Activated CD8-positive, alpha-beta memory T cell treated with anti-CD3 and anti-CD28 coated beads for 36 hours (primary cell): ENCODE measurements around the gene KBTBD8. TPM values are rescaled to one million over a fixed set of nuclear protein-coding genes. Genes with fewer than 3 reads are reported as not detected.

Experiments used
- CTCF ChIA-PET: fragments of 350-600 bp; sonication (Branson Sonifier 250); formaldehyde crosslinking; loops from one replicate; lab custom pipeline; 2021; ENCODE audit warnings: antibody characterized with exemption; lab: Charles Lee
- POLR2A ChIA-PET: fragments of 350-600 bp; sonication (Branson Sonifier 250); formaldehyde crosslinking; loops from one replicate; lab custom pipeline; 2021; ENCODE audit warnings: antibody characterized with exemption; lab: Charles Lee
- total RNA-seq, 2 experiments: library from RNA; stranded (reverse); gene quantifications; one replicate each; pipeline ENCODE4 v1.2.3, GENCODE V29; 2021

The KBTBD8 gene, protein sequence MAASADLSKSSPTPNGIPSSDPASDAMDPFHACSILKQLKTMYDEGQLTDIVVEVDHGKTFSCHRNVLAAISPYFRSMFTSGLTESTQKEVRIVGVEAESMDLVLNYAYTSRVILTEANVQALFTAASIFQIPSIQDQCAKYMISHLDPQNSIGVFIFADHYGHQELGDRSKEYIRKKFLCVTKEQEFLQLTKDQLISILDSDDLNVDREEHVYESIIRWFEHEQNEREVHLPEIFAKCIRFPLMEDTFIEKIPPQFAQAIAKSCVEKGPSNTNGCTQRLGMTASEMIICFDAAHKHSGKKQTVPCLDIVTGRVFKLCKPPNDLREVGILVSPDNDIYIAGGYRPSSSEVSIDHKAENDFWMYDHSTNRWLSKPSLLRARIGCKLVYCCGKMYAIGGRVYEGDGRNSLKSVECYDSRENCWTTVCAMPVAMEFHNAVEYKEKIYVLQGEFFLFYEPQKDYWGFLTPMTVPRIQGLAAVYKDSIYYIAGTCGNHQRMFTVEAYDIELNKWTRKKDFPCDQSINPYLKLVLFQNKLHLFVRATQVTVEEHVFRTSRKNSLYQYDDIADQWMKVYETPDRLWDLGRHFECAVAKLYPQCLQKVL
- 10 to 100 TPM; 26.4 to 27.4 TPM for total RNA-seq

DNA sequence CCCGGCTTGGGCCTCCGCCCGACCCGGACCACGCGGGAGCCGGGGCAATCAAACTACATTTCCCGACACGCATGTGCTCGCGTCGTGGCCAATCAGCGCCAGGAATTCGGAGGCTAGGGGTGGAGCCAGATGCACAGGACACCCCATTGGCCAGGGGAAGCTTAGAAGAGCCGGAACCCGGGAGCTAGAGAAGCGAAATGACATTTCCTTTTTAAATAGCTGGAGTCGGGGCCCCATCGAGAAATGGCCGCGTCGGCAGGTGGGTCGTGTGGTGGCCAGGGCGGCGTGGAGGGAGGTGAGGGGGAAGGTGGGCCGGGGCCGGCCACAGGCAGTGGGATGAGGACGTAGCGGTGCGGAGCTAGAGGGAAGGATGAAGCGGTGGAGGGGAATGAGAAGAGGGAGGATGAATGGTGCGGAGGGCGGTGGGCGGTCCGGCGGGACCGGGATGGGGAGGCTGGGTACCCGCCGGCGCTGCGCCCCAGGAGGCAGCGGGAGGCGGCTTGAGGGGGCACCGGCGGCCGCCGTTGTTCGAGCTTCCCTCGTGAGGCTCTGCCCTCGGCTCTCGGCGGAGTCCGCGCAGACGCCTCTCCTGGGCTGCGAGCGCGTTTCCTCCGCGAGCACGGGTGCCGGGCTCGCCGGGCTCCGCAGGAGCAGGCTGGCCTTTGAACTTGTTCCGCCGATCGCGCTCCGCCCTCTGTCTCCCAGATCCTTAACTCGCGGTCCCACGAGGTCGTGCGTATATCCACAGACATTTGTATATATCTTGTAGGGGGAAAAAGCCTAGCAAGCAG, at the start of gene KBTBD8:
KBTBD8 (plus strand) TSS at position 195 of the 791 bp plus-strand sequence; CDS start at position 244, 49 bp downstream.
- ChIA-PET CTCF (interaction anchor here (1.2 to 1.7 kb wide), 2 partner anchors 26 to 27 kb away, joined by 3 to 7 read pairs; no protein-coding TSS in a partner anchor), POLR2A (interaction anchor here (0.5 to 1.4 kb wide), 8 partner anchors 9 to 1115 kb away, joined by 3 to 6 read pairs (median 4); no protein-coding TSS in a partner anchor)

DNA sequence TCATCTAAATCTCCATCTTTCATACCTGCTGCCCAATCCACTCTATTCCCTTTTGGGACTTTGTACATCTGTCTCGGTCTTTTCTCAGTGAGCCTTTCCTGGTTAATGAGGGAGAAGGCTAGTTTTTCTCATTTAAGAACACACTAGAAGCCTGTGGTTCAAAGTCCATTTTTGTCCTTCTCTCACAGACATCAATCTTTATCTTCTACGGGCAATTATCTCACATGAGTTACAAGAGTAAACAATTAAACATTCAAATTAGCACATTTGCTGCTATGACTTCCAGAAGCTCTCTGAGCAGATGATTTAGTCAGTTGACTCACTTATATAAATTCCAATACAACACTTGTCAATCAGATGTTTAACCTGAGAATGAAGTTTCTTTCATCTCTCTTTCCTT, 49.3 kb upstream of the KBTBD8 start:
- ChIA-PET CTCF (no interaction called here), POLR2A (no interaction called here)

DNA sequence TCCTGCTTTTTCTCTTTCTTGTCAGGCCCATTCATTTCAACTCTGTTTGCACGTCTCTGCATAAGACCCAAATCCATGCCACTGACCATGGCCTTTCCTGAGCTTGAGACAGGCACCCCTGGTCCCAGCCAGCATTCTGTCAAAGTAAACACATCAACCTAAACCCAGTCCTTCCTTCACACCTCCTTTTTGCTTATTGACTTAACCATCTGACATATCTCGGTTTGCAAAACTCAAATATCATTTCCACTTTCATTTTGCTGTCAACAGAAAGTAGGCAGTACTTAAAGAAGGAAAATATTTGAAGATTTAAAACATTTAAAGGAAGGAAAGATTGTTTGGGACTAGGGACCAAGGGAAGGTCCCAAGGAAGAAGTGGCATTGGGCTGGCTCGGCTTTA, 48.2 kb upstream of the KBTBD8 start:
- ChIA-PET CTCF (no interaction called here), POLR2A (no interaction called here)

DNA sequence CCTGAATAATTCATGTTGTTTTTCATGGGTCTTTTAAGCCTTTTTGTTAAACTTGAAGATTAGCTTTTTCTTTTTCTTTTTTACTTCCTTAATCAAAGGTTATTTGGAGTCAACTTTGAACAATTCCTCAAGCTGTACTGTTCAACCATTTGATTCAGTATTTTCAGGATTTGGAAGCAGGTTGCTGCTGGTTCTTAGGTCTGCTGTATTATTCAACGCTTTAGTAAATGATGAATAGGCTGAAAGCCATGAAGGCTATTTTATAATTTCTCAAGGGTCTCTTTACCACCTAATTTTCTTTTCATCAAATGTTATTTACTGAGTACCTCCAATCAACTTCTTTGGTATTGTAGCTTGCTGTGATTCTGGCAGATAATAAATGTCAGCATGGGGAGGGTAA, 45.8 kb upstream of the KBTBD8 start:
- ChIA-PET POLR2A (no interaction called here), CTCF (no interaction called here)

DNA sequence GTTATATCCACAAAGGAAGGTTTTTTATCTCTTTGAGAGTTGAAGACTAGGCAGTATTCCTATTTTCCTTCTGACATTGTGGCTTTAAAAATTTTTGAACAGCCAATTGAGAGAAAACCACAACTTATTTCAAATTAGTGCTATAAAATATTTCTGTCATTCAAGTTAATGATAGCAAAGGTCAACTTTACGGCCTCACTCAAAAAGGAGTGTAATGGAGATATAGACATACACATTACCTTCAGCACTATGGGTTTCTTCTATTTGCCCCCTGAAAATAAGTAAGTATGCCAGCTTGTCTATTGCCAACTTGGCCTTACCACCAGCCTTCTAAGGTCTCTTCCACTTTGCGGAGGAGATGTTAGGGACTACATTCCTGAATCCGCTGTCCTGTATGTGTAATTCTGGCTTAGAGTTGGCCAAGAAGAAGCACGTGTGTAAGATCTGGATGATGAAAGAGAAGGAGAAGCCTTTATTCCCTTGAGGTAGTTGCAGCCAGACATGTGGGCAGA, 44.1 kb upstream of the KBTBD8 start:
- CTCF ChIA-PET, result no interaction called here
- POLR2A ChIA-PET, result no interaction called here

DNA sequence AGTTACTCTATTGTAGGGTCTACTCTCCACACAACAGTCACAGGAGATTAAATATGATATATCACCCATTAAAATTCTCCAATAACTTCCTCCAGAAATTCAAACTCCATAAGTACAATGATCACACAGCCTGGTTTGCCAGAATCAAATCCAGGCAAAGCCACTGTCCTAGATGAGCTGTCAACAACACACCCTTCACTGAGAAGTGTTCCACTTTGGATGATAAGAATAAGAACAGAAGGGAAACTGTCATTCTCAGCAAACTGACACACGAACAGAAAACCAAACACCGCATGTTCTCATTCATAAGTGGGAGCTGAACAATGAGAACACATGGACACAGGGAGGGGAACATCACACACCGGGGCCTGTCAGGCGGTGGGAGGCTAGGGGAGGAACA, 41.4 kb upstream of the KBTBD8 start:
- CTCF ChIA-PET, result no interaction called here
- POLR2A ChIA-PET, result no interaction called here

DNA sequence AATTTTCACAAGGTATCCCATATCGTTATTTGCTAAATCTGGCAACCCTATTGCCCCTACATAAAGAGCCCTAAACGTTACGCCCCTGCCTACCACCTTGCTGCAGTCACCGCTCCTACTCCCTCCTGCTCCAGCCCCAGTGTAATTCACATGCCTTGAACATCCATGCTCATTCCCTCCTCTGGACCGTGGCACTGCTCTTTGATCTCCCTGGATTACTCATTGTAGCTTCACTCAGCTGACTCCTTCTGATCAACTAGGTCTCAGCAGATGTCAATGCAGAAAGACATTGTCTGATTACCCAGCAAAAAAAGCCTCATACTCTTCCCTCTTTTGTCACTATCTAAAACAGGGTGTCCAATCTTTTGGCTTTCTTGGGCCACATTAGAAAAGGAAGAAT, 40.7 kb upstream of the KBTBD8 start:
- ChIA-PET POLR2A (no interaction called here), CTCF (no interaction called here)

DNA sequence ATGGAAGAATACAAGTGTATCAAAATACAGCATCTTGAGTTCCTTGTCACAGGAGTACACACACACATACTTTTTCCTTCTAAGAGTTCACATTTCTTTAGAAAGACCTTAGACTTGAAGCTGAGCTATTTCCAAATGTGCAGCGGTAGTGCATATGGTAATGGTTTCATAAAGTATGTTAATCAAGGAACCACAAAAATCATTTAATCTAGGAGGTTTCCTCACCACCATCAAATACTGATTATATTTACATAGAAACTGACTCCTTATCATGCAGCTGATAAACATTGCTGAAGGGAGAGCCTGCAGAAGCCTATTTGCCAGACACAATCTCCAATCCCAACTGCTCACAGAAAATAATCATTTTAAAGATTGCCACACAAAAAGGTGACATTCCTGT, 40.0 kb upstream of the KBTBD8 start:
- ChIA-PET POLR2A (no interaction called here), CTCF (no interaction called here)

DNA sequence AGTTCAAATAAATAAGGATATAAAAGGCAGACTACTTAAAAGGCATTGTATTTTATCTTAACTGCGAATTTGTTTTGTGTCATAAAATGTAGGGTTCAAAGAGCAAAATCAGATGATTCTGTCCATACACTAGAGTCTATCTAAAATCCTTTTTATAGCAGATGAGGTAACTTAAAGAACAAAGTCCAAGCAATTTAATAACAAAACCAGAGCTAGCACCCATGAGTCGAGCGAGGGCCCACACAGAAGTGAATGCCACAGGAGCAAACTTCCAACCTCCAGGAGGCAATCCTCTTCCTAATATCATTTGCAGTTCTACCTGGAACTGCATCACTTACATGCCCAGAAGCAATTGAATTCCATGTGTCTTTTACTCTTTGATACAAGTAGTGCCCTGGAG, 35.4 kb upstream of the KBTBD8 start:
- ChIA-PET POLR2A (no interaction called here), CTCF (no interaction called here)

DNA sequence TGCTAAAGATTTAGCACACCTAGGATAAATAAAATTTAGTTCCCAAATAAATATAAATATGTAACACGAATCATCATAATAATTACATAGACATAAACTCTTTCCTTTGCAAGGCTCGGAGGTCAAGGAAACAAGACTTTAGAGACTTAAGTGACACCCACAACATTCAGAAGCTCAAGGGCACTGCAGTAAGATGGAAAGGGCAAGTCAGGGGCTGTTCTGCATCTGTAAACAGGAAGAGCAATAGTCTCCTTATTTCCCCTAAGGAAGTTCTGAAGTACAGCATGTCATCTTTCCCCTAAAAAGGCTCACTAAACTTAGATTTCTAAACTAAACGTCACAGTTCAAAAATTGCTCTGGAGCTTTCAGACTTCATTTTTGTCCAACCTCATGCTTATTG, 26.9 kb upstream of the KBTBD8 start:
- ChIA-PET CTCF (interaction anchor here (0.8 to 1.6 kb wide), 6 partner anchors 18 to 139 kb away, joined by 3 to 6 read pairs (median 3); partner anchors contain the start of gene KBTBD8), POLR2A (interaction anchor here (0.6 kb wide), 1 partner anchor 163 kb away, joined by 3 read pairs; no protein-coding TSS in a partner anchor)

DNA sequence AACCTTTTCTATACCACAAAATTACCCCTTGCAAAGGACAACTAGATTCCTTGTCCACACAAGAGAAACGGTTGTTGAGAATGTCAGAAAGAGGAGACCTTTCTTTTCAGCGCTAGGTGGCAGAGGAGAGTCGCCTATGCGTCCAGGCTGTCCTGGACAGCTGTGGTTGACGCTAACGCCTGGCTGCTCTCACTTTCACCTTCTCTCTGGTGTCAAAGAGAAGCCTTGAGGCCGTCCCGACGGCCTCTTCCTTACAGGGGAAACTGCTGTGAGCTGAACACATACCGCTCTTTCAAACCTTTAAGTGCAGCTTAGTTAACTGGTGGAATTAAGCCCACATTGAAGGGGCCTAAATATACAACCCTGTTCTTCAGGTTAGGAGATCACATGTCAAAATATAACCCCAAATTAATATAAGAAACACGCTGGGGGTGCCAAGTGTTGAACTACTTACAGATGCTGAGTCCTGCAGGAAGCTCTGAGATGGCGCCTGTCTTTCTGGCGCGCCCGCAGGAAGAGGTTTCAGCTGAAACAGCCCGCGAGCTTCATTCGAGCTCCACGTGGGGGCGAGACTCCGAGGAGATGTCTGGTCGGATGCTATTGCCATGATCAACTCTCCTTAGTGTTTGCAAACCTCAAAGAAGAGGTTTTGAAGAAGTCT, 26.1 kb upstream of the KBTBD8 start:
- CTCF ChIA-PET, result interaction anchor here (0.7 to 2.6 kb wide), 11 partner anchors 13 to 1904 kb away, joined by 3 to 11 read pairs (median 4); partner anchors contain the start of gene KBTBD8
- POLR2A ChIA-PET, result interaction anchor here (0.6 to 1.2 kb wide), 2 partner anchors 26 to 162 kb away, joined by 3 to 4 read pairs; partner anchors contain the start of gene KBTBD8

DNA sequence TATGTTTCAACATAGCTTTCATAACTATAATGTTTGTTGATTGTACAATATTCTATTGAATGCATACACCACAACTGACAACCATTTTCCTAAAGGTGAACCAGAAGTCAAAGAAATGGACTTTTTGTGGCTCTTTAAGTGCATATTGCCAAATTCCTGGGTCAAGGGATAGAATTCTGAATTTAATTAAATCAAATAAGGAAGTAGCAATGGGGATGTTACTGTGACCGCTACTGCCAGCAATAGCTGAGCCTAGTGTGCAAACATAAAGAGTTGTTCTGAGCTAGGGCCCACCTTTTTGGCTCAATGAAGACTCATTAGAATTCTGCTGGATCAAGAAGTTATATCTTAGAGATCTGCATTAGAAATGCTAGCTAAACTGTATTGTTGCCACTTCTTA, 17.3 kb upstream of the KBTBD8 start:
- ChIA-PET POLR2A (no interaction called here), CTCF (interaction anchor here (1.1 kb wide), 1 partner anchor 9 kb away, joined by 3 read pairs; no protein-coding TSS in a partner anchor)

DNA sequence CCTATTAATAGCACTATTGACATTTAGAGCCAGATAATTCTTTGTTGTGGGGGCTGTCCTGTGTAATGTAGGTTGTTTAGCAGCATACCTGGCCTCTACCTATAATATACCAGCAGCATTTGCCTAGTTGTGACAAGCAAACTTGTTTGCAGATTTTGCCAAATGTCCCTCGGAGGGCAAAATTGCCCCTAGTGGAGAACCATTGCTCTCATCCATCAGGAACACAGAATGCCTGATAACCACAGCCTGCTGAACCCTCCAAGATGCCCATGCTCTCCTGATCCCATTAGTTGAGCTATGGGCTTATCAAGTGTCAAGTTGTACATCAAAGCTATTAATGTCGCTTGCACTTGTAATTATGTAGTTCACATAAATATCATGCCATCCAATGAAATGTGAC, 15.0 kb upstream of the KBTBD8 start:
- POLR2A ChIA-PET, result no interaction called here
- CTCF ChIA-PET, result no interaction called here

DNA sequence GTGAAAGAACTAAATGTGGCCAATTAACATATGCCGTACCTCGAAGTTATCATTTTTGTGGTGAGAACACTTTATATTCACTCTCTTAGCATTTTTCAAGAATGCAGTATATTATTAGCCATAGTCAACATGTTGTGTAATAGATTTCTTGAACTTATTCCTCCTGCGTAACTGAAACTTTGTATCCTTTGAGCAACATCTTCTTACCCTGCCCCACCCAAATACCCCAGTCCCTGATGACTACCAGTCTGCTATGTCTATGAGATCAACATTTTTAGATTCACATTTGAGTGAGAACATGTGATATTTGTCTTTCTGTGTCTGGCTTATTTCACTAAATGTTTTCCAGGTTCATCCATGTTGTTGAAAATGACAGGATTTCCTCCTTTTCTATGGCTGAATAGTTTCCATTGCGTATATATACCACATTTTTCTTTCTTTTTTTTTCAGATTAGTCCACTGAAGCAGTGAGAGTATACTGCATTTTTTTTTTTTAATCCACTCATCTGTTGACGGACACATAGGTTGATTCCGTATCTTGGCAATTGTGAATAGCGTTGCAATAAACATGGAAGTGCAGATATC, 12.7 kb upstream of the KBTBD8 start:
- ChIA-PET POLR2A (interaction anchor here (0.6 kb wide), 1 partner anchor 45 kb away, joined by 4 read pairs; no protein-coding TSS in a partner anchor), CTCF (no interaction called here)

DNA sequence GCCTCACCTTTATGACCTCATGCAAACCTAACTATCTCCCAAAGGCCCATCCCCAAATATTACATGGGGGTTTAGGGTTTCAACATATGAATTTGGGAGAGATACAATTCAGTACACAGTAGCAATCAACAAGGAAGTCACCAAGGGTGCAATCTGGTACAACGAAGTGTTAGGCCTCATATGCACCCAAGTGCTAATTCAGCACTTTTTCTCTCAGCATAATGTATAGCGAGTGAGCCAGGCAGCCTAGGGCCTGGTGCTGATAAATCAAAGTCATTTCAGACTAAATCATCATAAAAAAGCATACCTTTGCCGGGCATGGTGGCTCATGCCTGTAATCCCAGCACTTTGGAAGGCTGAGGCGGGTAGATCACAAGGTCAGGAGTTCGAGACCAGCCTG, 11.7 kb upstream of the KBTBD8 start:
- ChIA-PET CTCF (no interaction called here), POLR2A (no interaction called here)

DNA sequence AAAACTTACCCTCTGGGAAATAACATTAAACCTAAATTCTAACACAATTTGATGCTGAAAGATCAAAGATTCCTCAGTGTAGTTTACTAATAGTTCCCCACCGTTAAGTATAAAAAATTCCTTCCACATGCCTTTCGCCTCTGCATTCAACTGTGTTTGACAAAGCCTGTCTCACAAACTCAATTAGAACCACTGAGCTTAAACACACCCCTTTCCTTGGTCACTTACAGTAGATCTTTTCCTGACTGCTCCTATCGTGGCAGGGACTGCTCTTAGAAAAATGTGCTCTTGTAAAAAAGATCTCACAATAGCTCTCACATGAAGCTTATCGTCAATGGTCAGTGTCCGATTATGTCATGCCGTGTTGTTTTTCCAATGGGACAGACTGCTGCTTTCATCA, 8.9 kb upstream of the KBTBD8 start:
- ChIA-PET POLR2A (no interaction called here), CTCF (interaction anchor here (0.6 to 1.3 kb wide), 3 partner anchors 17 to 20 kb away, joined by 3 read pairs; no protein-coding TSS in a partner anchor)

DNA sequence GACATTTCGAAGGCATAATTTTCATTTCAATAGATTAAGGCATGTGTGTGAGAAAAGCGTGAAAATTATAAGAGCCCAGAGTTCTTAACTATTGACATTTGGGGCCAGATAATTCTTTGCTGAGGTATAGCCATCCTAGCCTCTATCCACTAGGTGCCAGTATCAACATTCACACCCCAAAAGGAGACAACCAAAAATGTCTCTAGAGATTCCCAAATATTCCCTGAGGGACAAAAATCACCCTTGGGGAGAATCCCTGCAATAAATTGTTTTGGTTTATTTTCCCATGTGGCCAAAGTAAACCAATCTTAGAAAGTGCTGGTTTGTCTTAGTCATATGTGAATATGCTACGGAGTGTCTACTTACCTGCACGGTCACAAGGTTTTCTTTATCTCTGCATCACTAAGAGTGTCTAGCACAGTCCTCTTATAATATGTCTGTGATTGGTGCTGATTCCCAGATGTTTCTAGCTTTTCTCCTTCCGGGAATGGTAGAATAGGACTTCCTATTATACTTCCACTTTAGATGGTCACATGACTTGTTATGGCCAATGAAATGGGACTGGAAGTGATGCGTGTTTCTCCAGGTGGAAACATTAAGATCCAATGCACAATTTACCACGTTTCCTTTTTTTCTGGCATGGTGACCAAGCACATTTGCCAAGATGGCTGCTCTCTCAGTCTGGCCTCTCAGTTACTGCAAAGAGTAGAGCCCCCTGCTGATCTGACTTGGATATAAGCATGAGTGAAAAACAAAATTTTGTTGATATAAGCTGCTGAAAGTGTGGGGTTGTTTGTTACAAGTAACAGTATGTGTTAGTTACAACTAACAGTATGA, 8.0 kb upstream of the KBTBD8 start:
- POLR2A ChIA-PET, result no interaction called here
- CTCF ChIA-PET, result interaction anchor here (0.6 to 1.8 kb wide), 5 partner anchors 10 to 121 kb away, joined by 3 to 11 read pairs (median 3); no protein-coding TSS in a partner anchor
